Skeletal muscle satellite cell (primary cell): ENCODE results near the gene KRTAP3-2.

Experiments used
- H3K27me3 ChIP-seq: 2 replicates; pipeline ENCODE4 v1.7.0; 2013; ENCODE audit warnings: low read length; ENCODE audit not compliant: control insufficient read depth, insufficient read depth
- H3K36me3 ChIP-seq: 2 replicates; pipeline ENCODE4 v1.7.0; 2013; ENCODE audit warnings: mild to moderate bottlenecking, control low read depth, low read length; ENCODE audit not compliant: insufficient read depth
- H3K4me1 ChIP-seq: 2 replicates; pipeline ENCODE4 v1.7.0; 2013; ENCODE audit warnings: low read length; ENCODE audit not compliant: control insufficient read depth, insufficient read depth
- H3K4me2 ChIP-seq: 2 replicates; pipeline ENCODE4 v1.7.0; 2013; ENCODE audit warnings: mild to moderate bottlenecking, low read length
- H3K4me3 ChIP-seq: 2 replicates; pipeline ENCODE4 v1.7.0; 2013; ENCODE audit warnings: low read length
- H3K9ac ChIP-seq: 2 replicates; pipeline ENCODE4 v1.7.0; 2013; ENCODE audit warnings: mild to moderate bottlenecking, low read depth, low read length, moderate library complexity
- H3K9me3 ChIP-seq: replicated peaks from 2 replicates; pipeline ENCODE4 v1.7.0; 2013; ENCODE audit warnings: mild to moderate bottlenecking, control low read depth, low read length

Gene KRTAP3-2

GRCh38 chr17:40984226-40984625 is 15.5 kb downstream of the KRTAP3-2 start, which contains the start of gene KRT40:
TSS of gene KRT40 (minus strand) at chr17:40984326. CDS start at chr17:40984273, 53 bp downstream.
- Histone ChIP-seq H3K9me3 (no peaks in the 10 kb centered on the region), H3K27me3 (no peaks in the 10 kb centered on the region), H3K4me1 (peaks cover 8% of the 10 kb centered on the region), H3K9ac (no peak within 1 kb of the TSS), H3K4me3 (no peak within 1 kb of the TSS), H3K36me3 (no peaks in the 10 kb centered on the region), H3K4me2 (no peak within 1 kb of the TSS)

- no peak overlapping the region for H3K9ac ChIP-seq
- H3K4me1 ChIP-seq, result peaks cover 8% of the 10 kb centered on the region
- H3K4me2 ChIP-seq, result peak overlapping the region; percentile 55
- no peaks in the 10 kb centered on the region for H3K36me3 ChIP-seq
- no peaks in the 10 kb centered on the region for H3K27me3 ChIP-seq
- H3K4me3 ChIP-seq, result peak overlapping the region; percentile 5
- no peaks in the 10 kb centered on the region for H3K9me3 ChIP-seq
Observed at GRCh38 chr17:40981115-40981514, 18.6 kb downstream of the KRTAP3-2 start.

GRCh38 chr17:40980596-40980995 is 19.1 kb downstream of the KRTAP3-2 start:
- Histone ChIP-seq H3K36me3 (no peaks in the 10 kb centered on the region), H3K9me3 (no peaks in the 10 kb centered on the region), H3K27me3 (no peaks in the 10 kb centered on the region), H3K4me3 (peak overlapping the region; percentile 5), H3K4me2 (peak overlapping the region; percentile 55), H3K9ac (no peak overlapping the region), H3K4me1 (peaks cover 8% of the 10 kb centered on the region)

GRCh38 chr17:40980117-40980516 is 19.6 kb downstream of the KRTAP3-2 start:
- no peak overlapping the region for H3K4me3 ChIP-seq
- H3K9me3 ChIP-seq, result no peaks in the 10 kb centered on the region
- no peaks in the 10 kb centered on the region for H3K27me3 ChIP-seq
- no peaks in the 10 kb centered on the region for H3K36me3 ChIP-seq
- no peak overlapping the region for H3K4me2 ChIP-seq
- peaks cover 8% of the 10 kb centered on the region for H3K4me1 ChIP-seq
- H3K9ac ChIP-seq, result no peak overlapping the region

GRCh38 chr17:40978575-40979151 is 21.0 kb downstream of the KRTAP3-2 start:
- Histone ChIP-seq H3K9ac (no peak overlapping the region), H3K4me3 (no peak overlapping the region), H3K36me3 (no peaks in the 10 kb centered on the region), H3K4me2 (no peak overlapping the region), H3K4me1 (peaks cover 8% of the 10 kb centered on the region), H3K27me3 (no peaks in the 10 kb centered on the region), H3K9me3 (no peaks in the 10 kb centered on the region)

GRCh38 chr17:40975516-40975915 is 24.2 kb downstream of the KRTAP3-2 start:
- Histone ChIP-seq H3K9ac (no peak overlapping the region), H3K4me2 (no peak overlapping the region), H3K4me1 (peaks cover 2% of the 10 kb centered on the region), H3K4me3 (no peak overlapping the region), H3K36me3 (no peaks in the 10 kb centered on the region), H3K27me3 (no peaks in the 10 kb centered on the region), H3K9me3 (no peaks in the 10 kb centered on the region)

- Histone ChIP-seq H3K9ac (no peak overlapping the region), H3K36me3 (no peaks in the 10 kb centered on the region), H3K4me2 (no peak overlapping the region), H3K4me3 (no peak overlapping the region), H3K9me3 (no peaks in the 10 kb centered on the region), H3K27me3 (no peaks in the 10 kb centered on the region), H3K4me1 (no peaks in the 10 kb centered on the region)
Observed at GRCh38 chr17:40974366-40974765, 25.3 kb downstream of the KRTAP3-2 start.

GRCh38 chr17:40967582-40967981 is 32.1 kb downstream of the KRTAP3-2 start:
- H3K27me3 ChIP-seq, result no peaks in the 10 kb centered on the region
- H3K9ac ChIP-seq, result no peak overlapping the region
- H3K9me3 ChIP-seq, result no peaks in the 10 kb centered on the region

GRCh38 chr17:40966848-40967247 is 32.9 kb downstream of the KRTAP3-2 start, which contains the start of gene KRT39:
TSS of gene KRT39 (minus strand) at chr17:40966948. CDS start at chr17:40966856, 92 bp downstream.
- no peak within 1 kb of the TSS for H3K4me3 ChIP-seq
- no peak within 1 kb of the TSS for H3K9ac ChIP-seq
- peaks cover 7% of the 10 kb centered on the region for H3K4me1 ChIP-seq
- no peaks in the 10 kb centered on the region for H3K27me3 ChIP-seq
- no peaks in the 10 kb centered on the region for H3K9me3 ChIP-seq
- H3K36me3 ChIP-seq, result no peaks in the 10 kb centered on the region
- H3K4me2 ChIP-seq, result no peak within 1 kb of the TSS

More at GRCh38 chr17:40967582-40967981, 32.1 kb downstream of the KRTAP3-2 start:
- peaks cover 7% of the 10 kb centered on the region for H3K4me1 ChIP-seq
- no peak overlapping the region for H3K4me2 ChIP-seq
- no peak overlapping the region for H3K4me3 ChIP-seq
- H3K36me3 ChIP-seq, result no peaks in the 10 kb centered on the region

GRCh38 chr17:40963838-40964237 is 35.9 kb downstream of the KRTAP3-2 start:
- H3K27me3 ChIP-seq, result no peaks in the 10 kb centered on the region
- no peaks in the 10 kb centered on the region for H3K9me3 ChIP-seq
- no peak overlapping the region for H3K9ac ChIP-seq
- peak overlapping the region; percentile 20 for H3K4me2 ChIP-seq
- no peak overlapping the region for H3K4me3 ChIP-seq
- no peaks in the 10 kb centered on the region for H3K36me3 ChIP-seq
- peaks cover 13% of the 10 kb centered on the region for H3K4me1 ChIP-seq

- H3K9ac ChIP-seq, result no peak overlapping the region
- no peak overlapping the region for H3K4me2 ChIP-seq
- H3K4me1 ChIP-seq, result peaks cover 29% of the 10 kb centered on the region
- no peaks in the 10 kb centered on the region for H3K36me3 ChIP-seq
- H3K27me3 ChIP-seq, result no peaks in the 10 kb centered on the region
- H3K4me3 ChIP-seq, result no peak overlapping the region
- no peaks in the 10 kb centered on the region for H3K9me3 ChIP-seq
Observed at GRCh38 chr17:40962059-40962561, 37.6 kb downstream of the KRTAP3-2 start.

GRCh38 chr17:40961591-40961990 is 38.1 kb downstream of the KRTAP3-2 start:
- no peak overlapping the region for H3K4me2 ChIP-seq
- no peaks in the 10 kb centered on the region for H3K36me3 ChIP-seq
- no peaks in the 10 kb centered on the region for H3K9me3 ChIP-seq
- no peak overlapping the region for H3K4me3 ChIP-seq
- H3K27me3 ChIP-seq, result no peaks in the 10 kb centered on the region
- H3K4me1 ChIP-seq, result peaks cover 31% of the 10 kb centered on the region
- H3K9ac ChIP-seq, result no peak overlapping the region
